Erythroblast (primary cell): Measurements from ENCODE around the gene IL4R.

Experiments used
- GATA1 ChIP-seq: IDR thresholded peaks from 2 replicates; pipeline ENCODE4 v1.6.1; 2011; ENCODE audit warnings: low read depth, mild to moderate bottlenecking, control low read depth, low read length, moderate library complexity
- POLR2A ChIP-seq: IDR thresholded peaks from 2 replicates; pipeline ENCODE4 v1.6.1; 2011; ENCODE audit warnings: mild to moderate bottlenecking, low read length

- TF ChIP-seq GATA1 (no peak), POLR2A (no peak)
These were observed 25.4 kb downstream of the IL4R start for GRCh38 chr16:27339180-27339579.
